GM18499 (cell line): ENCODE data around the gene ARHGEF37.
"Not testable (repeated sequence)": the region's sequence is repeated elsewhere in the genome, so short reads cannot be mapped to it uniquely, and the experiment has no call there.

Experiments used
- ATAC-seq: cut with Tn5 transposase; IDR thresholded peaks from one replicate; pipeline ENCODE4 v1.9.1; 2021; ENCODE audit warnings: moderate number of reproducible peaks; ENCODE audit not compliant: insufficient read depth, unreplicated experiment

ARHGEF37 gene

GRCh38 chr5:149581192-149581861 is at the start of gene ARHGEF37:
ARHGEF37 (plus strand) TSS chr5:149581498; CDS start chr5:149597770, 16,272 bp downstream.
- no peak for ATAC-seq

GRCh38 chr5:149532413-149532812 is 48.9 kb upstream of the ARHGEF37 start:
- no peak for ATAC-seq

DNA sequence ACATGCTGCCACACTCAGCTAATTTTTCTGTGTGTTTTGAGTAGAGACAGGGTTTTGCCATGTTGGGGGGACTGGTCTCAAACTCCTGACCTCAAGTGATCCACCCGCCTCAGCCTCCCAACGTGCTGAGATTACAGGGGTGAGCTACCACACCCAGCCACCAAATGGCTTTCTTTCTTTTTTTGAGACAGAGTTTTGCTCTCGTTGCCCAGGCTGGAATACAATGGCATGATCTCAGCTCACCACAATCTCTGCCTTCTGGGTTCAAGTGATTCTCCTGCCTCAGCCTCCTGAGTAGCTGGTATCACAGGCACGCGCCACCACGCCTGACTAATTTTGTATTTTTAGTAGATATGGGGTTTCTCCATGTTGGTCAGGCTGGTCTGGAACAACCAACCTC is 45.5 kb upstream of the ARHGEF37 start:
- not testable (repeated sequence) for ATAC-seq

DNA sequence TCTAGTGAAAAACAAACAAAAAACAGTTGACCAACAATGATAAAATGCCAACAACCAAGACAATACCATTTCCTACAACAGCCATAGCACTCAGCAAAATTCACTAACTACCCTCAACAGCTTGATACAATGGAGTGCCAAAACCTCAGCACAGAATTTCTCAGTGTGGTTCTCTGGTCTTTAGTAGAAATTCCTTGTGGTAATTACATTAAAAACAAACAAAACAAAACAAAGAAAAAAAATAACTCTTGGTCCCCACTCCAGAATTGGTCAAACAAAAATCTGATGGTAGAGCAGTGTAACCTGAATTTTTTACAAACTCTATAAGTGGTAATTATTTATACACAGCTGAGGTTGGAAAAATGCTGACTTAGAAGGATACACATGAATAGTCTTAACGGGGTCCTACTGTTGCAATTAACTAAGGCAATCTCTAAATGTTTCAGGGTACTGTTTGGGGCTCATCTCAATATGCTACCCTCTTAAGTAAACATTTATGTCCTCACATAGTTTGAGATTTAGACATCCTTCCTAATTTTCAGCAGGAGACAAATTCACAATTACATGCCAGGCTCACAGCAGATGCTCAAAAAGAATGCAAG is 43.8 kb upstream of the ARHGEF37 start:
- ATAC-seq: no peak

GRCh38 chr5:149540089-149540488 is 41.2 kb upstream of the ARHGEF37 start:
- ATAC-seq: no peak

GRCh38 chr5:149541893-149542292 is 39.4 kb upstream of the ARHGEF37 start:
- ATAC-seq: no peak

DNA sequence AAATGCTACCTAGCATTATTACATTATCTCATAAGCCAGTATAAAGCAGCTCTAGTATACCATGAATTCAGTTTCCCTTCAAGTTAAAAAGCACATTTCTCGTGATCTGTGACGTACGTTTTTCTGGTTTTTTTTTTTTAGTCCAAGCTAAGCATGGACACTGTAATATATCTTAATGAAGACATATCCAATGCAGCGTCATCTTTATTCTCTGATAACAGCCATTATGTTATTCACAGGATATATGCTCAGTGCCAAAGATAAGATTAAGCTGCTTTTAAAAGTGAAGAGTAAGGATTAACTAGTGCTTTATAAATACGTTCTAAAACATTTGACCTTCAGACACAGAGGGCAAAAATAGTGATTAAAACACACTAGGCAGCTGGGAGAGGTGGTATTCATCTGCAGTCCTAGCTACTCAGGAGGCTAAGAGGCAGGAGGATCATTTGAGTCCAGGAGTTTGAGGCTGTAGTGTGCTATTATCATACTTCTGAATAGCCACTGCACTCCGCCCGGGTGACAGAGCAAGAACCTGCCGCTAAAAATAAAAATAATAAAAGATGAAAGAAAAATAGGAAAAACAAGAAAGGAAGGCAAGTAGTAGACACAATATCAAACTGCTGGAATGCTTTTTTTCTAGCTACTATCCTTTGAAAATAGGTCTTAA is 37.8 kb upstream of the ARHGEF37 start:
- no peak for ATAC-seq

DNA sequence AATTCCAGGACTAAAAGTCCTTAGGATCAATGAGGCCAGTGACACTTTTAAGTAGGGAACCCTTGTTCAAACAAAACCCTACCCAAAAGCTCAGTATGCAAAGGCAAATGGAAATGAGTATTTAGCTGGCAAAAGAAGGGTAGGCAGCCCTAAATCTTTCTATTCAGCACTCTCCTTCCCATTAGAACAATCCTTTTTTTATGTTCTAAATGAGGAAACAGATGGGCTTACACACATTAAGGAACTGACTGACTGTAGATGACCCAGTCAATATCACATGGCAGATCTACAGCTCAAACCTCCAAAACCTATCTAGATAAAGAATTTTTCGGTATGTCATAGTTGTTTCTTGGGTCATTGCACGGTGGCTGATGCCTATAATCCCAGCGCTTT is 37.3 kb upstream of the ARHGEF37 start:
- ATAC-seq: no peak

DNA sequence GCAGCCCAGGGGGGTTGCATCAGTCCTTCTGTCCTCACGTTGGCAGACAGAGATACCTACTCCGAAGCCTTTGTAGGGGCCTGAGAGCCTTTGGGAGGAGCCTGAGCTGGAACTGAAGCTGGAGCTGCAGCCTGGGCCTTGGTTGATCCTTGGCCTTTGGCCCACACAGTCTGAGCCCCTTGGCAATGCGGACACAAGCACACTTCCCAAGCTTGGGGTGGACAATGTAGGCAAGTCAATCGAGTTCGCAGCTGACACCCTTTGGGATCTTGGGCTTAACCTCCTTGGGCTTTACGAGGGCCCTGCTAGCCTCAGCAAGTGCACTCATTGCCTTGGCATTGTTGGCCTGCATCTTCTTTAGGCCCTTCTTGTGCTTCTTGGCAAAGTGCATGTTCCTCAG is 36.0 kb upstream of the ARHGEF37 start:
- ATAC-seq: no peak

GRCh38 chr5:149546974-149547373 is 34.3 kb upstream of the ARHGEF37 start:
- no peak for ATAC-seq

DNA sequence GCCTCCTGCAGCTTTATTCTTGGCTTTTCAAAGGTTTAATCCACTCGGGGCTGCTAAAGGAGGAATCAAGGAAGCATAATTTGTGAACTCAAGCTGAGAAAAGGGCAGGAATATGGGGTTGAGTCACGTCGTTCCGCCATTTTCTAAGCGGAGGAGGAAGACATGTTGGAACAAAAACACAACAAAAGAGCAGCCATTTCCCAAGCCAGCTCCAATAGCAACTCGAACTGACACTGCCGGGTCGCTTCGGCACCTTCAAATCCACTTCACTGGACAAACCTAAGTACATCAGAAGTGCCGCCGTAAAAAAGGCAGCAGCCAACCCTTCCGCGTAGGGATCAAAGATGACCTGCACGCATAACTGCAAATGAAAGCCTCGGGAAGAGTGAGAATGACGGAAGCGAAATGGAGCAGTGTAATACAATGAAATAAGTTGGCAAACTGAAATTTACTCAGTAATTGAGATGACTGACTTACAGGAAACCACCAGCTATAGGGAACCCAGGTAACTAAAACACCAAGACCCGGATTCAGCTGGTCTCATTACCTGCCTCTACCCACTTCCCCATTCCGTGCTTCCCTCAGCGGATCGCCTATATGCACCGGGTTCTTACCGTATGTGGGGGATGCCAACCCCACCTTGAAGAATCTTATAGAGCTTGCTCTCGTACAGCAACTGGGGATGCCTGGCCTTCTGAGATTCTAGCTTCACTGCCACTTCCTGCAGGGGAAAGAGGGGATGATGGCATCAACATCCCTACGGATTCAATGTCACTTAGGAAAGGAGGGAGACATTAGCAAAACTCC is 31.6 kb upstream of the ARHGEF37 start:
- ATAC-seq: no peak

GRCh38 chr5:149550268-149550583 is 31.1 kb upstream of the ARHGEF37 start:
- no peak for ATAC-seq

GRCh38 chr5:149550594-149551226 is 30.6 kb upstream of the ARHGEF37 start:
- no peak for ATAC-seq

- peak; percentile 76 for ATAC-seq
Observed at GRCh38 chr5:149551227-149552037, 29.9 kb upstream of the ARHGEF37 start, which contains the start of gene CSNK1A1. CSNK1A1 (minus strand) TSS chr5:149551439; CDS start chr5:149550964, 475 bp downstream.

DNA sequence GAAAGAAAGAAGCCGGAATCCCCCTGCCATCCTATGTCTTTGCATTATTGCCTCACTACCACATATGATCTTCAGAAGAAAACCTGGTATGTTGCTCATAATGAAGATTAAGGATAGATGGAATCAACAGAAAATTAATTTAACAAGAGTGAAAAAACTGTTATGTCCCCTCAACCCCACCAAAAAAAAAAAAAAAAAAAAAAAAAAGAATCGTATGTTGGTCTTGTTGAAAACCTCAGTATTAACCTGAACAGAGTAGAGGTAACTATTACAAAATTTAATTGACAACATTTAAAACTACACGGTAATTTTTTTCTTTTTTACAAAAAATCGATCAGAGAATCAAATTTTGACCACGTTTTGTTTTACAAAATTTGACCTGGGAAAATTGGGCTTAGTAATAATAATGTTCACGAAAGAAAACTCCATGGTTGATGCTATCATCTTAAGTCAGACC is 29.2 kb upstream of the ARHGEF37 start:
- no peak for ATAC-seq

GRCh38 chr5:149552553-149553160 is 28.6 kb upstream of the ARHGEF37 start:
- ATAC-seq: no peak

DNA sequence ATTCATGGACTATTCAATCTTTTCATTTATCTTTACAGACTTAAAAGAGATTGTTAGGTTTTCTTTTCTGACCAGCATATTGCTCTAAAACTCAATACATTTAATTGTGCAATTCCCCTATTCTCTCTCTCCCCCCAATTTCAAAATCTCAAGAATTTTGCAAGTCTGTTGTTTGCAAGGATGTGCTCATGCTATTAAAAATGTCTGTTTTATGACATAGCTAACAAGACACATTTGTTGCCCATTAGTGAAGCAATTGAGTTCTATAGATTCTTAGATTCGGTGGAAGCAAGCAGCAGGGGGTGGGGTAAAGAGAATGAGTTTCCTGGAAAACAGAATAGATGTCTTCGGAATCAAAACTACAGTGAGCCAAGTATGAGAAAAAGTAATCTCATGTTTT is 21.6 kb upstream of the ARHGEF37 start:
- ATAC-seq: no peak

GRCh38 chr5:149561848-149562247 is 19.4 kb upstream of the ARHGEF37 start:
- ATAC-seq: no peak

DNA sequence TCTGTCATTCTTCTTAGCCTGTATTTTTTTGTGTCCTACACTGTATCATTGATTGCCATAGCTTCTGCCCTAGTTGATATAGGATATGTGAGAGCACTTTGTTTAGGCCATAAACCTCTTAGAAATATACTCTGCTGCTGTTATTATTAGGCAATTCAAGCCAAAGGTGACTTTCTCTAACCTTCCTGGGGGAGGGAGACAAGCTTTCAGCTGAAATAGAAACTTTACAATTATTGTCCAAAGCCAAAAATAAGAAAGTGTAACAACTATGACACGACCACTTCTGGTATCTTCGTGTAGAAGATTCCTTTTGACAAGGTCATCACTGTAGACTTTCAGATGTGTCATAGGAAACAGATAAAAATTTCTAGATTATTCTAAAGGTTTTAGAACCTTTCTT is 17.8 kb upstream of the ARHGEF37 start:
- no peak for ATAC-seq
